Mammary epithelial cell (primary cell): Measurements from ENCODE around the gene ATF5.

Experiments
- EZH2 ChIP-seq: IDR thresholded peaks from 2 replicates; pipeline ENCODE4 v1.6.1; 2012; ENCODE audit warnings: low read length, inconsistent platforms, borderline replicate concordance
- TF ChIP-seq, protein P1 (sequence below), 2 donors: IDR thresholded peaks in 1 of 2; conservative IDR thresholded peaks in 1 of 2; 2 replicates each; pipeline ENCODE4 v1.5.1; 2011 to 2012; ENCODE audit warnings: inconsistent platforms in 2 of 2, low read length in 2 of 2, mild to moderate bottlenecking in 2 of 2, control low read depth in 1 of 2, low read depth in 1 of 2; ENCODE audit not compliant: insufficient read depth in 1 of 2; ENCODE audit errors: extremely low read depth in 1 of 2

DNA sequence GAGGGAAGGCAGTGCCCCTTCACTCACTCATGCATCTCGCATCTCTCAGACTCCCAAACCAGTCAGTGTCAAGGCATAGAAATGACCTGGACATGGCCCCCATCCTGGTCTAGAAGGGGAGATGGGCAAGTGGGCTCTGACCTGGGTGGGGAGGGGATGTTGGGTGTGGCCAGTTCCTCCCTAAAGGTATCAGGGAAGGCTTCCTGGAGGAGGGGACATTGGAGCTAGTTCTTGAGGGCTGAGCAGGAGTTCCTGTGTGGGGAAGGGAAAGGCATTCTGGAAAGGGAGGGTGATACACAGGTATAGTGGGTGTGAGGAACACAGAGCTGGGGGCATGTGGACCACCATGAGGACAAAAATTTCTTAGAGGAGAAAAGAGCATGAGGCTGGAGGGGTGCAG lies 36.3 kb upstream of the ATF5 start:
- TF ChIP-seq EZH2: no peak
- TF ChIP-seq, protein P1, sequence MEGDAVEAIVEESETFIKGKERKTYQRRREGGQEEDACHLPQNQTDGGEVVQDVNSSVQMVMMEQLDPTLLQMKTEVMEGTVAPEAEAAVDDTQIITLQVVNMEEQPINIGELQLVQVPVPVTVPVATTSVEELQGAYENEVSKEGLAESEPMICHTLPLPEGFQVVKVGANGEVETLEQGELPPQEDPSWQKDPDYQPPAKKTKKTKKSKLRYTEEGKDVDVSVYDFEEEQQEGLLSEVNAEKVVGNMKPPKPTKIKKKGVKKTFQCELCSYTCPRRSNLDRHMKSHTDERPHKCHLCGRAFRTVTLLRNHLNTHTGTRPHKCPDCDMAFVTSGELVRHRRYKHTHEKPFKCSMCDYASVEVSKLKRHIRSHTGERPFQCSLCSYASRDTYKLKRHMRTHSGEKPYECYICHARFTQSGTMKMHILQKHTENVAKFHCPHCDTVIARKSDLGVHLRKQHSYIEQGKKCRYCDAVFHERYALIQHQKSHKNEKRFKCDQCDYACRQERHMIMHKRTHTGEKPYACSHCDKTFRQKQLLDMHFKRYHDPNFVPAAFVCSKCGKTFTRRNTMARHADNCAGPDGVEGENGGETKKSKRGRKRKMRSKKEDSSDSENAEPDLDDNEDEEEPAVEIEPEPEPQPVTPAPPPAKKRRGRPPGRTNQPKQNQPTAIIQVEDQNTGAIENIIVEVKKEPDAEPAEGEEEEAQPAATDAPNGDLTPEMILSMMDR (conservative IDR thresholded peaks at IDR 0.05 in 1 of 2, IDR thresholded peaks at IDR 0.05 in 1 of 2; ENCODE audit: extremely low read depth in 1 of 2, insufficient read depth in 1 of 2, low read depth in 1 of 2, low read length in 2 of 2): no peak
